ENCODE measurements around the gene KANTR.
"Not testable (repeated sequence)": the region's sequence is repeated elsewhere in the genome, so short reads cannot be mapped to it uniquely, and the experiment has no call there.

The KANTR gene

GRCh38 chrX:53133400-53133799 lies 39.5 kb downstream of the KANTR start:
- no peak for DNase-seq

GRCh38 chrX:53135581-53135980 lies 41.6 kb downstream of the KANTR start:
- DNase-seq = no peak

GRCh38 chrX:53153581-53153980 lies 59.6 kb downstream of the KANTR start:
- no peak for DNase-seq

- no peak for DNase-seq
Measured at GRCh38 chrX:53155512-53156206, 61.7 kb downstream of the KANTR start.

DNA sequence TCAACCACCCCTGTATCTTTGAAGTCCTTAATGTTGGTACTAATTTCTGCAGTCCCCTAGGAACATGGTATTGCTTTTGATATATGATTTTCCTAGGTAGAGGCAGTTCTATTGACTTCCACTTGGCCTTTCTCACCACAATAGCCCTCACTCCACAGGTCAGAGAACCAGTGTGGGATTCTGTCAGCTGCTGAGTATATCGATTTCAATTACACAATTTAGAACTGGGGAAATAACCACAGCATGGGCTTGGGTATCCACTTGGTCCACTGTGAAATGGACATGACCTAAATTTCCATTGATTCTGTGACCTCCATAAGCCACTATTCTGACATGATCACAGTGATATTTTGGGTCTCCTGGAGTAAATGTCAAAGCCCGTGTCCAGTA lies 62.3 kb downstream of the KANTR start:
- no peak for DNase-seq

DNA sequence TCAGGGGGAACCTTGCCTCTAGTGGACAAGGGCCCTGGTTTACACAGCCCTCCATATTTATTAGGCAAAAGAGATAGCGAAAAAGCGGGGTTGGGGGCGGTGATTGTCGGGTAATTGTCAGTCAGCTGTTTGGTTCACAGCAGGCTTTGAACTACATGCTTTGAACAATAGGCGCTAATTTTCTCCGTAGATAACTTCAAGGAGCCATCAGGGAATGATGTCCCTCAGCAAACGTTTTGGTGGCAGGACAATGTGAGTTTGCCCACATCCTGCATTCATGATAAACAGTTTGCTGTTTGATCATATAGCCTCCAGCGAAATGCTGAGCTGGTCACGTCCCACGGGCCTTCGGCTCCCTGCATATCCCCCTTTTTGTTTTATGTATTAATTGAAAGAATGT lies 65.2 kb downstream of the KANTR start:
- no peak for DNase-seq

GRCh38 chrX:53160297-53160983 lies 66.5 kb downstream of the KANTR start:
- no peak for DNase-seq

- no peak for DNase-seq
Measured at GRCh38 chrX:53163436-53163835, 69.5 kb downstream of the KANTR start.

GRCh38 chrX:53164566-53164965 lies 70.6 kb downstream of the KANTR start:
- not testable (repeated sequence) for DNase-seq

DNA sequence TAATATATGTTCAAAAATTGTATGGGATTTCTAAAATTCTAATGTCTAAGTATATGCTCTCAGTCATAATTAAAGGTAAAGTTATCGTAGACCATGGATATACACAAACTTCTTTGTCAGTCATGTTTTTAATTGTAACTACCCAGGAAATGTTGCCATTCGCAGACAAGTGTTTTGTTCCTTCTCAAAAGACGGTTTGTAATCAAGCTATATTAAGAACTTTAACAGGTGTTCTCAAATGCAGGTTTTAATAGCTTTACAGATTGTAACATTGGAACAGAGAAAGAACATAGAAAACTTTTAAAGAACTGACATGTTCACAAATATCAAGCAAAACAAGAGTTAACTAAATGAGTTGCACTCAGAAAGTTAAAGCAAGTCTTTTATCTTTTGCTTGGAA lies 72.2 kb downstream of the KANTR start:
- no peak for DNase-seq

GRCh38 chrX:53171356-53171755 lies 77.4 kb downstream of the KANTR start:
- no peak for DNase-seq

All from amniotic stem cell (primary cell).